GM06990 (cell line): ENCODE data around the gene C15orf39.
A peak's percentile ranks its signal among the peaks of the same experiment; 100 is the strongest.

Experiments used
- DNase-seq: peaks from one replicate; pipeline ENCODE4 v3.0.0-alpha.2; 2011; ENCODE audit not compliant: insufficient read length; ENCODE audit errors: extremely low read depth
- H3K27me3 ChIP-seq: replicated peaks from 2 replicates; pipeline ENCODE4 v1.6.0; 2011; ENCODE audit warnings: low read length; ENCODE audit not compliant: control insufficient read depth, insufficient read depth
- H3K36me3 ChIP-seq: 2 replicates; pipeline ENCODE4 v1.5.1; 2011; ENCODE audit warnings: low read length; ENCODE audit not compliant: control insufficient read depth, insufficient read depth
- H3K4me3 ChIP-seq: replicated peaks from 2 replicates; pipeline ENCODE4 v1.5.1; 2011; ENCODE audit warnings: low read depth, mild to moderate bottlenecking, control low read depth, low read length
- CTCF ChIP-seq: IDR thresholded peaks from 2 replicates; pipeline ENCODE4 v1.5.1; 2011; ENCODE audit warnings: low read length, control low read depth, mild to moderate bottlenecking, inconsistent platforms; ENCODE audit not compliant: insufficient read depth, poor library complexity, severe bottlenecking

C15orf39 gene

DNA sequence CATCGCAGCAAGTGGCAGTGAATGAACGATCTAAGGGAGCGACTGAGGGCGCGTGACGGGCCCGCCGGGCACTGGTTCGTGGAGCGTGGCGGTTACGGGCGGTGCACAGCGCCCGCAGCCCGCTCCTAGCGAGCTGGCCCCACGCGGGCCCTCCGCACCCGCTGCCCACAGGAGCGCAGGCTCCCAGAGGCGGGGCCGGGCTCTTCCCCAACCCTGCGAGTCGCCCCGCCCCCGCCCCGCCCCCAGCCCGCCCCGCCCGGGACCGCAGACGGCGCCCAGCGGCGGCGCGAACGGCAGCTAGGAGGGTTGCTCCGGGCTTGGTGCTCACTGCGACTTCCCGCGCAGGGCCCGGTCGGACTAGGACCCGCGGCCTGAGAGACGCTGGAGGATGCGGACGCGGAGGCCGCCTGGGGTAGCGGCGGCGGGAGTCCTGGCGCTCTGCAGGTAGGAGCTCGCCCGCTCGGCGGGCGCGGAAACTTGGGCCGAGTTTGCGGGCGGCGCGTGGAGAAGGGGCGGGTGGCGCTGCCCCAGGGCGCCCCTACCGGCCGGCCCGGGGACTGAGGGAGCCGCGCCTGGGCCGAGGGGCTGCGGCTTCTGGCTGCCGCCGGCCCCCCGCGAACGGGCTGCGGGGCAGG is at the start of gene C15orf39:
Gene C15orf39, plus strand, starts transcription at position 267 of the 635 bp plus-strand sequence. CDS start 4,167 bp downstream, outside the sequence.
- Histone ChIP-seq H3K4me3 (peak within 1 kb of the TSS; percentile 75), H3K27me3 (no peaks in the 10 kb centered on the region), H3K36me3 (peaks cover 13% of the 10 kb centered on the region)
- DNase-seq: peak; percentile 85
- TF ChIP-seq CTCF: peak; percentile 26

DNA sequence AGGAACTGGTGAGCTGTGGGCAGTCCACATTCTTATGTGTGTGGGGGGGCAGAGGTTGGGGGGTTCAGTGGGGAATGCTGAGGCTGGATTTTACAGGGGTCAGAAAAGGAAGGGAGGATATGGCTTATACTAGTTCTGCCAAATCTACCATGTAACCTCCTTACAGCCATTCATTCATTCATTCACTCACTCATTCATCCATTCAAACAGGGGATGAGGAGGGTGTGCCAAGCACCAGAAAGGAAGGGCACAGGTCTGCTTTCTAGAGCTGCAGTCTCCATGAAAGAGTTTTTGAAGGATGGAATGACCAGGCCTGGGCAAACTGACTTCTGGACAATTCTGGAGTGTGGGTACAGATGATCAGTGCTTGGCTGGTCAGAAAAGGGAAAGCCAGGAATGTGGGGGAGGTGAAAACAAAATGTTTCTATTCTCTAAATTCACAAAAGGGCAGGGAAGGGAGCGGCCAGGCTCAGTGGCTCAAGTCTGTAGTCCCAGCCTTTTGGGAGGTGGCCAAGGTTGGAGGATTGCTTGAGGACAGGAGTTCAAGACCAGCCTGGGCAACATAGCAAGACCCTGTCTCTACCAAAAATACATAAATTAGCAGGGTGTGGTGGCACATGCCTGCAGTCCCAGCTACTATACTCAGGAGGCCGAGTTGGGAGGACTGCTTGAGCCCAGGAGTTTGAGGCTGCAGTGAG is 49.2 kb upstream of the C15orf39 start:
- Histone ChIP-seq H3K36me3 (no peaks in the 10 kb centered on the region), H3K27me3 (no peaks in the 10 kb centered on the region), H3K4me3 (no peak overlapping the region)
- no peak for TF ChIP-seq CTCF
- no peak for DNase-seq

DNA sequence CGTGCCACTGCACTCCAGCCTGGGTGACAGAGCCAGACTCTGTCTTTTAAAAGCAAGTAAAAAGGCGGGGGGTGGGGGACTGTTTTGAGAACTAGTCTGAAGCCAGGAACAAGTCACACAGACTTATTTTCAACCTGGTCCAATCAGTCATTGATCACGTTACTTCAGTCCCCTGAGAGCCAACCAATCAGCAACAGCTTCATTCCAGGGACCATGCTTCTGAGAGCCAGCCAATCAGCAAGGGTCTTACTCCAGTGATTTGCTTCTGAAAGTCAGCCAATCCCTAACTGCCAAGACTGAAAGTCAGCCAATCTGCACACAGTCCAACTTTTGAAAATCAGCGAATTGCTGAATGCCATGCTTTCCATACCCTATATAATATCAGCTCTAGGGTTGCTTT is 48.6 kb upstream of the C15orf39 start:
- no peak for TF ChIP-seq CTCF

DNA sequence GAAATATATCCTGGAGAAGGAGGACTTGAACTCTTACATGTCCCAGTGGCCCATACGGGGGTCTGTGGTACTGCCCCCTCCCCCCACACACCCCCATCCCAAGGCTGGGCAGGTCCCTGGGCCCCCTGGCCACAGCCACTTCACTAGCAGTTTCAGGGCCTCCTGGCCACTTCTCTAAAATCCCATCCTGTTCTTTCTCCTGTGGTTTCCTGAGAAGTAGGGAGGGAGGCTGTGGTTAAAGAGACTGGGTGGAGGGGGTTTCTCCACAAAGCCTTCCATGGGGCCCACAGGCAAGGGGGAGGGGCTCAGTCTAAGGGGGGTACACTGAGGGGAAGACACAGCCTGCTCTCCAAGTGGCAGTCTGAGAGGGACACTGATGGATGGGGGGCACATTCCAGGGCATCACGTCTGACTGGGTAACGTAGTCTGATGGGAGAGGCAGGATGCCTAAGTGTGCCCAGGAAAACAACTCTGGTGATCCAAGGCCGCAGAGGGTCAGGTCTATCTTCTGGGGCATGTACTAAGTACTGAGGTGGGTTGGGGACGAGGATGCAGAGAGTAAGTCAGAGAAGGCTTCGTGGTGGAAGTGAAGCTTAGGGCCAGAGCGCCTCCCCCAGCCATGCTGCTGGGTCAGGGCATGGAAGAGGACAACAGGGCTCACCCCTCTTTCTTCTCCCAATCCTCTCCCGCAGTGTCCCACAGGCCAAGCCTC is 48.0 kb upstream of the C15orf39 start:
- Histone ChIP-seq H3K36me3 (no peaks in the 10 kb centered on the region), H3K4me3 (no peak overlapping the region), H3K27me3 (no peaks in the 10 kb centered on the region)
- TF ChIP-seq CTCF: no peak
- DNase-seq: no peak

More for the DNA sequence above, 48.6 kb upstream of the C15orf39 start:
- Histone ChIP-seq H3K27me3 (no peaks in the 10 kb centered on the region), H3K4me3 (no peak overlapping the region), H3K36me3 (no peaks in the 10 kb centered on the region)
- DNase-seq: no peak

- no peak overlapping the region for H3K4me3 ChIP-seq
- no peaks in the 10 kb centered on the region for H3K27me3 ChIP-seq
- no peak for TF ChIP-seq CTCF
- no peak for DNase-seq
- H3K36me3 ChIP-seq: no peaks in the 10 kb centered on the region
These were observed 47.1 kb upstream of the C15orf39 start for GRCh38 chr15:75154461-75155062.
